GM12878 (cell line): Measurements from ENCODE around the gene UPF1.

ENCODE experiments used
- PML ChIP-seq: IDR thresholded peaks from 2 replicates; pipeline ENCODE4 v1.6.1; 2012; ENCODE audit warnings: low read length, inconsistent platforms
- RAD21 ChIP-seq: IDR thresholded peaks from 2 replicates; pipeline ENCODE4 v1.6.1; 2011; ENCODE audit warnings: mild to moderate bottlenecking, low read depth, low read length, moderate library complexity; ENCODE audit not compliant: insufficient read depth
- SRF ChIP-seq, 2 experiments: IDR thresholded peaks; 2 replicates each; pipeline ENCODE4 v1.6.1; 2011; ENCODE audit warnings: low read depth in 2 of 2, low read length in 2 of 2, mild to moderate bottlenecking in 1 of 2, moderate library complexity in 1 of 2
- TF ChIP-seq, protein P1 (sequence below), 3 experiments: IDR thresholded peaks in 2 of 3; conservative IDR thresholded peaks in 1 of 3; 2 replicates each; pipeline ENCODE4 v1.5.1; 2011; ENCODE audit warnings: low read depth in 3 of 3, low read length in 3 of 3, mild to moderate bottlenecking in 3 of 3, control low read depth in 2 of 3, moderate library complexity in 2 of 3, inconsistent platforms in 1 of 3, mixed read lengths in 1 of 3; ENCODE audit not compliant: control insufficient read depth in 2 of 3, insufficient read depth in 1 of 3; ENCODE audit errors: extremely low read depth in 1 of 3

DNA sequence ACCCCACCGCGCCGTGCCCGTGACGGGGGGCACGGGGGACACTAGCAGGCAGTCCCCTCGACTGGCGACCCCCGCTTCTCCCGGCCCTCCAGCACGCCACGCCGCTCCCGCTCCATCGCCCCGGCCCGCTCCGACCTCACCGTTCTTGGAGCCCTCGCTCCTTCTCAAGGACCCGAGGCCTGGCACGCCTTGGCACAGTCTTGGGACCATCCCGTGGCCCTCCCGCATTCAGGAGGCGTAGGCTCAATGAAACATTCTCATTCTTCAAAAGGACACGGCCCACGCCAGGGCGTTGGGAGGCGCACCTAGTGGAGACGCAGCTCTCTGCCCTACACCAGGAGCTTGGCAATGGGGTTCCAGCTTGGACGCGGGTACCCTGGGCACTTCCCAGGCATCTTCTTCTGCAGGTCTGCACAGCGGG, 64.7 kb downstream of the UPF1 start:
- TF ChIP-seq SRF (IDR thresholded peaks at IDR 0.05; ENCODE audit: low read depth in 2 of 2, low read length in 2 of 2) (no peak), PML (no peak), RAD21 (no peak)
- TF ChIP-seq, protein P1, sequence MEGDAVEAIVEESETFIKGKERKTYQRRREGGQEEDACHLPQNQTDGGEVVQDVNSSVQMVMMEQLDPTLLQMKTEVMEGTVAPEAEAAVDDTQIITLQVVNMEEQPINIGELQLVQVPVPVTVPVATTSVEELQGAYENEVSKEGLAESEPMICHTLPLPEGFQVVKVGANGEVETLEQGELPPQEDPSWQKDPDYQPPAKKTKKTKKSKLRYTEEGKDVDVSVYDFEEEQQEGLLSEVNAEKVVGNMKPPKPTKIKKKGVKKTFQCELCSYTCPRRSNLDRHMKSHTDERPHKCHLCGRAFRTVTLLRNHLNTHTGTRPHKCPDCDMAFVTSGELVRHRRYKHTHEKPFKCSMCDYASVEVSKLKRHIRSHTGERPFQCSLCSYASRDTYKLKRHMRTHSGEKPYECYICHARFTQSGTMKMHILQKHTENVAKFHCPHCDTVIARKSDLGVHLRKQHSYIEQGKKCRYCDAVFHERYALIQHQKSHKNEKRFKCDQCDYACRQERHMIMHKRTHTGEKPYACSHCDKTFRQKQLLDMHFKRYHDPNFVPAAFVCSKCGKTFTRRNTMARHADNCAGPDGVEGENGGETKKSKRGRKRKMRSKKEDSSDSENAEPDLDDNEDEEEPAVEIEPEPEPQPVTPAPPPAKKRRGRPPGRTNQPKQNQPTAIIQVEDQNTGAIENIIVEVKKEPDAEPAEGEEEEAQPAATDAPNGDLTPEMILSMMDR (IDR thresholded peaks at IDR 0.05 in 2 of 3, conservative IDR thresholded peaks at IDR 0.05 in 1 of 3; ENCODE audit: control insufficient read depth in 2 of 3, extremely low read depth in 1 of 3, insufficient read depth in 1 of 3, low read depth in 3 of 3, low read length in 3 of 3) = no peak
